ENCODE measurements around the gene PDE11A. TPM values are rescaled to one million over a fixed set of nuclear protein-coding genes. Genes with fewer than 3 reads are reported as not detected.
A peak's percentile ranks its signal among the peaks of the same experiment; 100 is the strongest.

Gene PDE11A
- total and polyA plus RNA-seq, 2 donors from 2014 or later: 0.58 to 0.82 TPM

DNA sequence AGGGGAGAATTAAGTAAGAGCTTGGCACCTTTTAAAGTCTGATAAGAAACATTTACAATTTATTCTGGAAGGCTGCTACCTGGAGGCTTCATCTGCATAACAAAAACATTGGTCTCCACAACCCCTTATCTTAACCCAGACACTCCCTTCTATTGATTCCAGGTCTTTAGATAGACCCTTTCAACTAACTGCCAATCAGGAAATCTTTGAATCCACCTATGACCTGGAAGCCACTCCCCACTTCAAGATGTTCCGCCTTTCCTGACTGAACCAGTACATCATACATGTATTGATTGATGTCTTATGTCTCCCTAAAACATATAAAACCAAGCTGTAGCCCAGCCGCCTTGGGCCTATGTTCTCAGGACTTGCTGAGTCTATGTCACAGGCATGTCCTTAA is 390.6 kb downstream of the PDE11A start:
- Histone ChIP-seq H3K4me3 (ENCODE audit: low read length in 3 of 3) (no peak overlapping the region), H3K36me3 (ENCODE audit: control insufficient read depth in 2 of 3, insufficient read depth in 3 of 3, low read length in 3 of 3) (no peaks in the 10 kb centered on the region), H3K27me3 (ENCODE audit: control insufficient read depth, insufficient read depth, low read length) (no peaks in the 10 kb centered on the region), H3K4me1 (ENCODE audit: control insufficient read depth in 2 of 3, insufficient read depth in 2 of 3, low read depth in 1 of 3, low read length in 3 of 3) (peaks cover 0 to 16% (median 8%) of the 10 kb centered on the region in 3 donors), H3K9ac (ENCODE audit: low read length in 3 of 3) (no peak overlapping the region), H3K27ac (ENCODE audit: low read depth in 2 of 2, low read length in 2 of 2) (no peak overlapping the region), H3K9me3 (ENCODE audit: control insufficient read depth in 2 of 3, insufficient read depth in 1 of 3, low read length in 3 of 3) (no peaks in the 10 kb centered on the region)
- FAIRE-seq: no peak
- TF ChIP-seq, protein P1, sequence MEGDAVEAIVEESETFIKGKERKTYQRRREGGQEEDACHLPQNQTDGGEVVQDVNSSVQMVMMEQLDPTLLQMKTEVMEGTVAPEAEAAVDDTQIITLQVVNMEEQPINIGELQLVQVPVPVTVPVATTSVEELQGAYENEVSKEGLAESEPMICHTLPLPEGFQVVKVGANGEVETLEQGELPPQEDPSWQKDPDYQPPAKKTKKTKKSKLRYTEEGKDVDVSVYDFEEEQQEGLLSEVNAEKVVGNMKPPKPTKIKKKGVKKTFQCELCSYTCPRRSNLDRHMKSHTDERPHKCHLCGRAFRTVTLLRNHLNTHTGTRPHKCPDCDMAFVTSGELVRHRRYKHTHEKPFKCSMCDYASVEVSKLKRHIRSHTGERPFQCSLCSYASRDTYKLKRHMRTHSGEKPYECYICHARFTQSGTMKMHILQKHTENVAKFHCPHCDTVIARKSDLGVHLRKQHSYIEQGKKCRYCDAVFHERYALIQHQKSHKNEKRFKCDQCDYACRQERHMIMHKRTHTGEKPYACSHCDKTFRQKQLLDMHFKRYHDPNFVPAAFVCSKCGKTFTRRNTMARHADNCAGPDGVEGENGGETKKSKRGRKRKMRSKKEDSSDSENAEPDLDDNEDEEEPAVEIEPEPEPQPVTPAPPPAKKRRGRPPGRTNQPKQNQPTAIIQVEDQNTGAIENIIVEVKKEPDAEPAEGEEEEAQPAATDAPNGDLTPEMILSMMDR (IDR thresholded peaks at IDR 0.05; ENCODE audit: borderline replicate concordance, extremely low read depth, insufficient read depth): no peak
- intact Hi-C loops (cut with DNase I): no loop called here
- no peak for DNase-seq

DNA sequence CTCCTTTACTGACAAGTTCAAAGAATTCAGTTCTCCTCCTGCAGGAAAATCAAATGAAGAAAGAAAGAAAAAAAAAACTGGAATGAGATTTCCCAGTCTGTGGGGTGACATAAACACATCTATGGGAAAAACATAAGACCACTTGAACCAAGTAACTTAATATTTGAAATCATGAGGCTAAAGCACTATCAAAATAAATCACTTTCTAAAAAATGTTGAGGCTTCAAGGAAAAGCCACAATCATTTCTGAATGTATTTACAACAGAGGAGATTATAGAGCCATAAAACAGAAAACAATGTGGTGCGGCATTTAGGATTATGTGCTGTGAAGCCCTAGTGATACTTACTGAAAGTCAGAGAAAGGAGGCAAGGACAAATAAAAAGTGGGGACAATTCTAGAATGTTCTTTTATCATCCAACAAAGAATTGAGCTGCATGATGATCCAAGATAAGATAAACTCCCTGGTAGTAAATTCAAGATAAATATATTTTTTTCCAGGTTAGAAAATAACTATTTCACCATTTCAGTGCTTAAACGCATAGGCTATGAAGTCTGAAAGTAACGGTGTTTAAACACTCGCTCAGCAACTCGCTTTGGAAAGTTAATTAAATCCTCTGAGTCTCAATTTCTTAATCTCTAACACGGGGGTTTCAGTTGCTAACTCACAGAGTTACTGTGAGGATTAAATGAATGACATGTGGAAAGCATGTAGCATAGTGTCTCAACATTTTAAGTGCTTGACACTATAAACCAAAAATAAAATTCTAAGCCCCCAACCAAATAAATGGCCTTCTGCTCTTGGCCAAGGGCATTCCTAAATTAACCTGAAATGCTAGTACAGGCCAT is 391.5 kb downstream of the PDE11A start:
- peak in 2 of 5 donors; percentile 56 to 71 for DNase-seq

DNA sequence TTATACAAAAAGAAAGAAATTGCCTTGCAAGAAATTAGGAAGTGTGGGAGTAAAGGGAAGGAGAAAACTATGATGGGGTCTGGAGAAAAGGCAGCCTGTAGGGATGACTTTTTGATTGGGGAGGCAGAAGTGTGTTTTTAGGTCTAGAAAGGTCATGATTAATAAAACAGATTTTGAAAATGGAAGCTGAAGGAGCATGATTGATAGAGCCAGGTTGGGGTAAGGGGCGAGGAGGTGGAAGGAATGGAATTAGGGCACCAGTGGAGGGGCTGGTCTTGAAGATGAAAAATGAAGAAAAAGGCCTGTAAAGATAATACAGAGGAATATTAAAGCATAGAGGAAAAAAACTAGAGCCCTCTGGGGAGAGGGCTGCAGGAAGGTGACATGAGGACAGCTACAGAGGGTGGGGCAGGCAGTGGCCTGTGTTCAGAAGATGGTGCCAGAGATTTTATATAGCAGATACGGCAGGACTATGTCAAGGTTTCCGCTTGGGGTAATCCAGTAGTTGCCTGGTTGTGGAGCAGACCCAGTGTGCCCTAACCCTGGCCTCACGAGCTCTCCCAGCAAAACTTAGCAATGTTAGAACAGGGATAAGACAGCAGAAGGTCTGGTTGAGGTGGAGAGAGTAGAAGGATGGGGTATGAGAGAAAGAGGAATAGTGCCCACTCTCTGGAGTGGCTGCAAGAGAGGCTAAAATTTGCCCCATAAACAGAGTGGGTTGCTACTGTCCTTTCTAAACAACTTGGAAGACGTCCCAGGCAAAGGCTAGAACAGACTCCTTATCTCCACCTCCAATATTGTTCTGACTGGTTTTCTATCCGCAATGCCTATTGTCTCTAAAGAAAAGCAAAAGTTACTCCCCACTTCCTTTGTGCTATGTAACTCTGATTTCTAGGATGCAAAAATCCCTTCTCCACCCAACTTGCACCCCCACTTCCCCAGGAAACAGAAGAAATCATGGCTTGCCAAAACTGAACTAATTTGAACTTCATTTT is 392.7 kb downstream of the PDE11A start:
- no peak for FAIRE-seq

More for the DNA sequence above, 391.5 kb downstream of the PDE11A start:
- TF ChIP-seq, protein P1 (IDR thresholded peaks at IDR 0.05; ENCODE audit: borderline replicate concordance, extremely low read depth, insufficient read depth): no peak
- Histone ChIP-seq H3K36me3 (ENCODE audit: control insufficient read depth in 2 of 3, insufficient read depth in 3 of 3, low read length in 3 of 3) (no peaks in the 10 kb centered on the region), H3K27me3 (ENCODE audit: control insufficient read depth, insufficient read depth, low read length) (no peaks in the 10 kb centered on the region), H3K9me3 (ENCODE audit: control insufficient read depth in 2 of 3, insufficient read depth in 1 of 3, low read length in 3 of 3) (no peaks in the 10 kb centered on the region), H3K9ac (ENCODE audit: low read length in 3 of 3) (no peak overlapping the region), H3K27ac (ENCODE audit: low read depth in 2 of 2, low read length in 2 of 2) (no peak overlapping the region), H3K4me3 (ENCODE audit: low read length in 3 of 3) (peak overlapping the region in 1 of 3 donors; percentile 11), H3K4me1 (ENCODE audit: control insufficient read depth in 2 of 3, insufficient read depth in 2 of 3, low read depth in 1 of 3, low read length in 3 of 3) (peaks cover 0 to 22% (median 8%) of the 10 kb centered on the region in 3 donors)
- intact Hi-C loops (cut with DNase I): no loop called here
- FAIRE-seq: no peak

More for the DNA sequence above, 392.7 kb downstream of the PDE11A start:
- Histone ChIP-seq H3K36me3 (ENCODE audit: control insufficient read depth in 2 of 3, insufficient read depth in 3 of 3, low read length in 3 of 3) (no peaks in the 10 kb centered on the region), H3K4me3 (ENCODE audit: low read length in 3 of 3) (peak overlapping the region in 1 of 3 donors; percentile 8), H3K9me3 (ENCODE audit: control insufficient read depth in 2 of 3, insufficient read depth in 1 of 3, low read length in 3 of 3) (no peaks in the 10 kb centered on the region), H3K9ac (ENCODE audit: low read length in 3 of 3) (no peak overlapping the region), H3K4me1 (ENCODE audit: control insufficient read depth in 2 of 3, insufficient read depth in 2 of 3, low read depth in 1 of 3, low read length in 3 of 3) (peaks cover 0 to 27% (median 8%) of the 10 kb centered on the region in 3 donors), H3K27me3 (ENCODE audit: control insufficient read depth, insufficient read depth, low read length) (no peaks in the 10 kb centered on the region), H3K27ac (ENCODE audit: low read depth in 2 of 2, low read length in 2 of 2) (no peak overlapping the region)
- TF ChIP-seq, protein P1 (IDR thresholded peaks at IDR 0.05; ENCODE audit: borderline replicate concordance, extremely low read depth, insufficient read depth): no peak
- intact Hi-C loops (cut with DNase I): no loop called here
- peak in 1 of 5 donors; percentile 61 for DNase-seq

Measured in kidney (tissue), 14 donors.